ENCODE results near the gene DAPK3.

- TF ChIP-seq EZH2 (IDR thresholded peaks at IDR 0.05; ENCODE audit: insufficient read depth, poor library complexity, severe bottlenecking): no peak
- no peak for TF ChIP-seq EZH2phosphoT487 (IDR thresholded peaks at IDR 0.05; ENCODE audit: insufficient read depth, low read depth)
These were observed 26.7 kb downstream of the DAPK3 start for GRCh38 chr19:3944018-3944721.
